ENCODE measurements around the gene ZPBP. TPM values are rescaled to one million over a fixed set of nuclear protein-coding genes. Genes with fewer than 3 reads are reported as not detected.

ZPBP gene, protein sequence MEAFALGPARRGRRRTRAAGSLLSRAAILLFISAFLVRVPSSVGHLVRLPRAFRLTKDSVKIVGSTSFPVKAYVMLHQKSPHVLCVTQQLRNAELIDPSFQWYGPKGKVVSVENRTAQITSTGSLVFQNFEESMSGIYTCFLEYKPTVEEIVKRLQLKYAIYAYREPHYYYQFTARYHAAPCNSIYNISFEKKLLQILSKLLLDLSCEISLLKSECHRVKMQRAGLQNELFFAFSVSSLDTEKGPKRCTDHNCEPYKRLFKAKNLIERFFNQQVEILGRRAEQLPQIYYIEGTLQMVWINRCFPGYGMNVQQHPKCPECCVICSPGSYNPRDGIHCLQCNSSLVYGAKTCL
- not detected in 2 replicates for total RNA-seq

GRCh38 chr7:50092579-50093491 is at the start of gene ZPBP:
TSS of gene ZPBP (minus strand) at chr7:50093246. CDS start at chr7:50093194, 52 bp downstream.

Other genes starting within 250 kb of the ZPBP start
- 0.24 TPM in 1 of 2 replicates, not detected in the other for gene IKZF1, start 211.5 kb upstream of the ZPBP start, total RNA-seq